GM23248 (cell line): ENCODE results near the gene CBY2.

Experiments
- EZH2 ChIP-seq: fragments of 200-600 bp; sonication (generic); IDR thresholded peaks from 2 replicates; pipeline ENCODE4 v1.6.1; 2018; ENCODE audit warnings: antibody characterized with exemption, mild to moderate bottlenecking; ENCODE audit not compliant: insufficient read depth, poor library complexity, severe bottlenecking
- EZH2phosphoT487 ChIP-seq: fragments of 200-600 bp; sonication (generic); IDR thresholded peaks from 2 replicates; pipeline ENCODE4 v1.6.1; 2018; ENCODE audit warnings: antibody characterized with exemption, moderate library complexity, mild to moderate bottlenecking, low read depth; ENCODE audit not compliant: insufficient read depth

DNA sequence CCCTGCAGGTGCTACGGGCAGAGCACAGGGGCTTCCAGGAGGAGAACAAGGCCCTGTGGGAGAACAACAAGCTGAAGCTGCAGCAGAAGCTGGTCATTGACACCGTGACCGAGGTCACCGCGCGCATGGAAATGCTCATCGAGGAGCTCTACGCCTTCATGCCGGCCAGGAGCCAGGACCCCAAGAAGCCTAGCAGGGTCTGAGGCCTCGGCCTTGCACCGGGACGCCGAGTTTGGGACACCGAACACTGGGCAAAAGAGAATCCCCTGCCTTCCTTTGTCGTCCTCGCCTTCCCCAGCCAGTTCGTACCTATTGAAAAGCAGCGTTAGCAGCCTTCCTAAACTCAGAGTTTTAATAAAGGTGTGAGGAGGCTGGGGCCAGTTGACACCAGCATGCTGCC, 12.1 kb downstream of the CBY2 start:
- no peak for TF ChIP-seq EZH2
- no peak for TF ChIP-seq EZH2phosphoT487
